Kidney epithelial cell (primary cell): ENCODE measurements around the gene PASK. TPM values are rescaled to one million over a fixed set of nuclear protein-coding genes. Genes with fewer than 3 reads are reported as not detected.

Experiments used
- DNase-seq: peaks from one replicate; pipeline ENCODE4 v3.0.0-alpha.2; 2010; ENCODE audit warnings: low read depth
- H3K27me3 ChIP-seq: 2 replicates; pipeline ENCODE4 v1.6.0; 2011; ENCODE audit warnings: low read length; ENCODE audit not compliant: control insufficient read depth, insufficient read depth
- H3K36me3 ChIP-seq: 2 replicates; pipeline ENCODE4 v1.5.1; 2011; ENCODE audit warnings: low read length; ENCODE audit not compliant: control insufficient read depth, insufficient read depth
- H3K4me3 ChIP-seq: 2 replicates; pipeline ENCODE4 v1.5.1; 2011; ENCODE audit warnings: low read depth, mild to moderate bottlenecking, control low read depth, low read length
- total RNA-seq: library from RNA; depleted of rRNA; stranded (reverse); fragments of >200 nt; gene quantifications from 2 replicates; pipeline ENCODE4 v1.2.3, GENCODE V29; 2015
- TF ChIP-seq, protein P1 (sequence below): IDR thresholded peaks from 2 replicates; pipeline ENCODE4 v1.5.1; 2011; ENCODE audit warnings: mild to moderate bottlenecking, moderate library complexity, low read length, control low read depth, inconsistent platforms; ENCODE audit not compliant: insufficient read depth, poor library complexity, severe bottlenecking

The PASK gene
- total RNA-seq, 1 donor from 2014 or later = 8.3 TPM

DNA sequence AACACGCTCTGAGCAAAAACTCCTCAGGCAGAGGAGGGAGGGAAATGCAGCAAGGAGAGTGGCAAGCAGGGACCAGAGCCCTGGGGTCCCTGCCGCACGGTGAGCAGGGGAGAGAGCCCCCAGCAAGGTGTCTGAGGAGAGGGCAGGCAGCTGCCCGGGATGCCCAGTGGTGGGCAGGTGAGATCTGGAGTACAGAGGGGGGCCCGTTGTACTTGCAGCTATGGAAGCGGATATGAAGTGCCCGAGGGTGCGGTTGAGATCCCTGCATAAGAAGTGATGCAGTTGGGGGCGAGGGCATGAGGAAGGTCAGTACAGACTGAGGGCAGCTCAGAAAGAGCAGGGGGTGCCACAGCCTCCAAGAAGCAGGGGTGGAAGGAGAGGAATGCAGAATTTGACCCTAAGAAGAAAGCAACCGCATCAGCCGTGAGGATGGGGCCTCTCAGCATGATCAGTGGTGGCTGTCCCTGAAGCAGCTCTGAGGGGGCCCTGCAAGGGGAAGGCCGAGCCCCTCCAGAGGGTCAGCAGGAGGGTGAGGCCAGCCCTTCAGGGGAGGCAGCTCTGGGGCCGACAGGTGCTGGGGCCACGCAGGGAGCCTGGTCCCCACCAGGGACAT, 76.6 kb downstream of the PASK start:
- no peak for DNase-seq
- H3K27me3 ChIP-seq = peaks cover 40% of the 10 kb centered on the region
- no peak overlapping the region for H3K4me3 ChIP-seq
- H3K36me3 ChIP-seq = no peaks in the 10 kb centered on the region
- TF ChIP-seq, protein P1, sequence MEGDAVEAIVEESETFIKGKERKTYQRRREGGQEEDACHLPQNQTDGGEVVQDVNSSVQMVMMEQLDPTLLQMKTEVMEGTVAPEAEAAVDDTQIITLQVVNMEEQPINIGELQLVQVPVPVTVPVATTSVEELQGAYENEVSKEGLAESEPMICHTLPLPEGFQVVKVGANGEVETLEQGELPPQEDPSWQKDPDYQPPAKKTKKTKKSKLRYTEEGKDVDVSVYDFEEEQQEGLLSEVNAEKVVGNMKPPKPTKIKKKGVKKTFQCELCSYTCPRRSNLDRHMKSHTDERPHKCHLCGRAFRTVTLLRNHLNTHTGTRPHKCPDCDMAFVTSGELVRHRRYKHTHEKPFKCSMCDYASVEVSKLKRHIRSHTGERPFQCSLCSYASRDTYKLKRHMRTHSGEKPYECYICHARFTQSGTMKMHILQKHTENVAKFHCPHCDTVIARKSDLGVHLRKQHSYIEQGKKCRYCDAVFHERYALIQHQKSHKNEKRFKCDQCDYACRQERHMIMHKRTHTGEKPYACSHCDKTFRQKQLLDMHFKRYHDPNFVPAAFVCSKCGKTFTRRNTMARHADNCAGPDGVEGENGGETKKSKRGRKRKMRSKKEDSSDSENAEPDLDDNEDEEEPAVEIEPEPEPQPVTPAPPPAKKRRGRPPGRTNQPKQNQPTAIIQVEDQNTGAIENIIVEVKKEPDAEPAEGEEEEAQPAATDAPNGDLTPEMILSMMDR = no peak

DNA sequence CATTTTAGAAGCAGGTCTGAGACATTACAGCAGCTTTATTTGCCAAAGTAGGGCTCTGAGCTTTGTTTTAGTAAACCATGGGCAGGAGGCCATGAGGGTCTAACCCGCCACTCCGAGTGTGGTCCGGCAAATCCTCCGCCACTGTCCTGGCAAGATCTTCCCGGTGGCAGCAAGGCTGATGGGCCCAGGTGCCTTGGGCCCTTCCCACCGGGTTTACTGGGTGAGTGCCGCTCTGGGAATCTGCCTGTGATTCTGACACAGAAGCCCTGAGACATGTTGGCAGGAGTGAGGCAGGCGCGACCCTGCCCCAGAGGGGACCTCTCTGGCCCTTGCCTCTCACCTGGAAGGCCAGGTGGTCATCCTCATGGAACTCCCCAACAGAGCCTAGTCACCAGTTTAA, 77.1 kb downstream of the PASK start:
- H3K4me3 ChIP-seq = no peak overlapping the region
- DNase-seq = no peak
- peaks cover 40% of the 10 kb centered on the region for H3K27me3 ChIP-seq
- TF ChIP-seq, protein P1 = no peak
- no peaks in the 10 kb centered on the region for H3K36me3 ChIP-seq

DNA sequence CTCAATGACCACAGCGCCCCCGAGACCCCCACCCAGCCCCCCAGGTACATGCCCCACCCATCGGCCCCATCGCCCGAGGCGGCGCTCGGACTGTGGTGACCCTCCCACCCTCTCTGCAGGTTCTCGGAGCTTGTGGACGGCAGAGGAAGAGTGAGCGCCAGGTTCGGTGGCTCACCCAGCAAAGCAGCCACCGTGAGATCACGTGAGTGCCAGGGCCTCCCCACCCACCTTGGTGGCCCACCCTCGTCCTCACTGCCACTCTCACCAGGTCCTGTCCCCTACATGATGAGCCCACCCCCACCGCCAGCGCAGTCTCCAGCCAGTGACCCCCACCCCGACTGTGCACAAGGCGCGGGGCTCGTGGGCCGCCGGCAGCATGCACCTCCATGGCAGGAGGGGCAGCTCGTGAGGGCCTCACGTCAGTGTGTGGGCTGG, 77.6 kb downstream of the PASK start:
- Histone ChIP-seq H3K4me3 (no peak overlapping the region), H3K36me3 (no peaks in the 10 kb centered on the region), H3K27me3 (peaks cover 44% of the 10 kb centered on the region)
- no peak for DNase-seq
- TF ChIP-seq, protein P1 = no peak

DNA sequence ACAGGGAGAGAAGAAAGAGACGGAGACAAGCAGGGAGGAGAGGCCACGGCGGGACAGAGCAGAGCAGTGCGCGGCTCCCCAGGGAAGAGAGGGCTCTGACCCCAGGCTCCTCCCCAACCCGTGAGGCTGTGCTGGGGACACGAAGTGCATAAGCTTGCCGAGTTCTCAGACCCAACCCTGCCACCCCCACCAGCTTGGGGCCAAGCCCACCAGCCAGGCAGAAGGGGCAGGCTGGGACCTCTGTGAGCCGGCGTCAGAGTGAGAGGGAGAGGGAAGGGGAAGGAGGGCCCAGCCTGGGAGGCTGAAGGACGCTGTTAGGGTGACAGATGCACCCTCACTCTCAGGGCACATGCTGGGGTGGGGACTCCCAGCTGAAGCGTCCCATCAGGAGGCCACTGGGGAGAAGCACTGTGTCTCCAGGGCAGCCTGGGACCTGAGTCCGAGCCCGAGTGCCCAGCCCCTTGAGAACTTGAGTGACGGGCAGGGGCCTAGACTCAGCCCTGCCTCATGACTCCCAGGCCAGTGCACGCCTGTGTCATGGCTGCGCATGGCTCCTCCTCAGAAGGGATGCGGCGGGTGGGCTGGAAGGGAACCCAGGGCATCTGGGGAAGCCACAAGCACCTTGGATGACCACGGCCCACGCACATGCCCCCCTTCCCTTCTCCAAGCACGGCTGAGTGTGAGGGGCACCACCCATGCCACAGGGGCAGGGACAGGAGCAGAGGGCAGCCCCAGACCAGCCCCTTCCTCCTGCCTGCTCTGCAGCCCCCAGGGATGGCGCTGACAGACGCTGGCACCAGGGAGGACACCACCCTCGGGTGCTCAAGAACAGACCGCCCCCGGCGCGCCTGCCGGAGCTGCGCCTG, 78.2 kb downstream of the PASK start:
- peaks cover 48% of the 10 kb centered on the region for H3K27me3 ChIP-seq
- TF ChIP-seq, protein P1 = no peak
- H3K36me3 ChIP-seq = no peaks in the 10 kb centered on the region
- no peak overlapping the region for H3K4me3 ChIP-seq
- no peak for DNase-seq

DNA sequence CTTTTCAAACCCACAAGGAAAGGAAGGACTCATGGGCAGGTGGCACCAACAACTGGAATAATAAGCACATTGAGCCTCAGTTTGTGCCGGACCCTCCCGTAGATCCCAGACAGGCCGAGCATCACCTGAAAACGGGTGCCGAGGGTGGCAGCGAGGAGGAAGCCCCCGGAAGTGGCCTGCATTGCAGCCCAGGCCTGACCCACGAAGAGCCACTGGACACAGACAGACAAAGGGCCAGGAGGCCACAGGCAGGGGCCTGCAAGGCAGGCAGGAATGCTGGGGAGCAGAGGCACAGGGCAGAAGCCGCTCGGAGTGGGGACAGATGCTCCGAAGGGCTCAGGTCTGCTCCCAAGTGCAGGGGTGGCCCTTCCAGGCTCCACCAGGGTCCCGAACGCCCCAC, 78.9 kb downstream of the PASK start:
- H3K27me3 ChIP-seq = peaks cover 53% of the 10 kb centered on the region
- no peaks in the 10 kb centered on the region for H3K36me3 ChIP-seq
- no peak for DNase-seq
- no peak overlapping the region for H3K4me3 ChIP-seq
- TF ChIP-seq, protein P1 = no peak
